ENCODE data around the gene MOB2.
"Not testable (repeated sequence)": the region's sequence is repeated elsewhere in the genome, so short reads cannot be mapped to it uniquely, and the experiment has no call there.

GRCh38 chr11:1435479-1435819, 51.1 kb downstream of the MOB2 start:
- TF ChIP-seq CTCF, POLR2A (IDR thresholded peaks at IDR 0.05): not testable (repeated sequence)

Data from breast epithelium (tissue), 3 donors.